SU-DHL-6 (cell line): Measurements from ENCODE around the gene SCEL.

Experiments
- H2AFZ ChIP-seq: fragments of 200-600 bp; sonication (generic); 2 replicates; pipeline ENCODE4 v1.6.1; 2014; ENCODE audit warnings: low read depth, mild to moderate bottlenecking, moderate library complexity, mixed read lengths, antibody characterized with exemption, low read length; ENCODE audit not compliant: severe bottlenecking
- H3F3A ChIP-seq: fragments of 200-600 bp; shearing (Covaris generic); 2 replicates; pipeline ENCODE4 v1.6.0; 2016; ENCODE audit warnings: antibody characterized with exemption, mild to moderate bottlenecking; ENCODE audit not compliant: insufficient read depth
- H3K27ac ChIP-seq: fragments of 200-600 bp; sonication (generic); 2 replicates; pipeline ENCODE4 v1.5.1; 2016; ENCODE audit warnings: low read depth, mild to moderate bottlenecking, low read length, moderate library complexity, mixed read lengths
- H3K27me3 ChIP-seq: fragments of 200-600 bp; sonication (generic), shearing (Covaris generic); 2 replicates; pipeline ENCODE4 v1.6.0; 2014; ENCODE audit warnings: mild to moderate bottlenecking, low read length
- H3K36me3 ChIP-seq: fragments of 200-600 bp; sonication (generic); 2 replicates; pipeline ENCODE4 v1.6.1; 2014; ENCODE audit warnings: mild to moderate bottlenecking, low read length, mixed read lengths
- H3K4me2 ChIP-seq: fragments of 300-600, 200-600 bp; shearing (Covaris generic), sonication (generic); 2 replicates; pipeline ENCODE4 v1.6.0; 2014; ENCODE audit warnings: low read length, low read depth, mild to moderate bottlenecking; ENCODE audit not compliant: poor library complexity, severe bottlenecking
- H3K4me3 ChIP-seq: fragments of 200-600 bp; sonication (generic); 2 replicates; pipeline ENCODE4 v1.5.1; 2014; ENCODE audit warnings: antibody characterized with exemption, low read length, mild to moderate bottlenecking, mixed read lengths; ENCODE audit not compliant: insufficient read depth, poor library complexity, severe bottlenecking
- H3K79me2 ChIP-seq: fragments of 200-600 bp; sonication (generic); 2 replicates; pipeline ENCODE4 v1.6.1; 2014; ENCODE audit warnings: mild to moderate bottlenecking, low read length, moderate library complexity; ENCODE audit not compliant: insufficient read depth
- H3K9ac ChIP-seq: fragments of 200-600 bp; sonication (generic); 2 replicates; pipeline ENCODE4 v1.7.0; 2014; ENCODE audit warnings: mild to moderate bottlenecking, low read length
- H3K9me2 ChIP-seq: fragments of 200-600 bp; sonication (generic); replicated peaks from 2 replicates; pipeline ENCODE4 v1.6.1; 2014; ENCODE audit warnings: low read length; ENCODE audit not compliant: insufficient read depth
- H3K9me3 ChIP-seq: fragments of 200-600 bp; sonication (generic); 2 replicates; pipeline ENCODE4 v1.6.1; 2014; ENCODE audit warnings: low read length, mixed read lengths; ENCODE audit not compliant: insufficient read depth
- H4K20me1 ChIP-seq: fragments of 200-600 bp; sonication (generic); 2 replicates; pipeline ENCODE4 v1.6.1; 2014; ENCODE audit warnings: low read depth, mild to moderate bottlenecking, antibody characterized with exemption, low read length, moderate library complexity, mixed read lengths
- CTCF ChIP-seq: fragments of 200-600 bp; sonication (generic); IDR thresholded peaks from one replicate; pipeline ENCODE4 v1.5.1; 2017; ENCODE audit warnings: antibody characterized with exemption, mild to moderate bottlenecking, low read length, moderate library complexity; ENCODE audit not compliant: insufficient read depth, poor library complexity, severe bottlenecking
- EZH2phosphoT487 ChIP-seq: fragments of 200-600 bp; sonication (generic), shearing (Covaris generic); conservative IDR thresholded peaks from 2 replicates; pipeline ENCODE4 v1.6.1; 2018; ENCODE audit warnings: mild to moderate bottlenecking, antibody characterized with exemption, low read length, moderate library complexity, mixed read lengths

Gene SCEL

GRCh38 chr13:77571956-77572355 is 36.5 kb downstream of the SCEL start:
- no peaks in the 10 kb centered on the region for H4K20me1 ChIP-seq
- H3F3A ChIP-seq: no peaks in the 10 kb centered on the region
- no peaks in the 10 kb centered on the region for H3K36me3 ChIP-seq
- H3K27ac ChIP-seq: no peak overlapping the region
- H3K9me2 ChIP-seq: no peaks in the 10 kb centered on the region
- H3K27me3 ChIP-seq: no peaks in the 10 kb centered on the region
- H3K9me3 ChIP-seq: no peaks in the 10 kb centered on the region
- no peak overlapping the region for H3K4me2 ChIP-seq
- H3K79me2 ChIP-seq: no peaks in the 10 kb centered on the region
- H2AFZ ChIP-seq: no peak overlapping the region
- no peak overlapping the region for H3K9ac ChIP-seq
- no peak overlapping the region for H3K4me3 ChIP-seq
- TF ChIP-seq EZH2phosphoT487 (no peak), CTCF (no peak)

- Histone ChIP-seq H3K9me2 (no peaks in the 10 kb centered on the region), H2AFZ (no peak overlapping the region), H3K79me2 (no peaks in the 10 kb centered on the region), H3K27ac (no peak overlapping the region), H3F3A (no peaks in the 10 kb centered on the region), H3K27me3 (no peaks in the 10 kb centered on the region), H3K4me3 (no peak overlapping the region), H4K20me1 (no peaks in the 10 kb centered on the region), H3K4me2 (no peak overlapping the region), H3K9me3 (no peaks in the 10 kb centered on the region), H3K9ac (no peak overlapping the region), H3K36me3 (no peaks in the 10 kb centered on the region)
- TF ChIP-seq EZH2phosphoT487 (no peak), CTCF (no peak)
Observed at GRCh38 chr13:77574096-77574495, 38.6 kb downstream of the SCEL start.

DNA sequence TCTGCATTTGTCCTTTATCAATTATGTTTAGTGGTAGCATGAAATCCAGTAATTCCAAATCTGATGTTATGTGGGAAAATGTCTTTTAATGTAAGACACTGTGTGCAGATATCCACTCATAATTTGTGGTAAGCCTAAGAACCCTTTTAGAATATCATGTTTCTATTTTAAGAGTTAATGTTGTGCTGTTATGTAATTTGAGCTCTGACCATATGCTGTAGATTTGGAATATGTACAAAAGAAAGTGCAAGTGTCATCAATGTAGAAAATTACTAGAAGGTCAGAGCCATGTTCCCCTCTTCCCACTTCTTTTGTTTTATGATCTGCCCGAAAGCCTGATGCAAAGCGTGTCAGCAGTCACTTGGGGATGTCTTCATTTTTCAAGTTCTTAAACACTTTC is 44.5 kb downstream of the SCEL start:
- no peak overlapping the region for H3K27ac ChIP-seq
- no peaks in the 10 kb centered on the region for H3K27me3 ChIP-seq
- H3K79me2 ChIP-seq: no peaks in the 10 kb centered on the region
- no peaks in the 10 kb centered on the region for H3K9me2 ChIP-seq
- H3K36me3 ChIP-seq: no peaks in the 10 kb centered on the region
- H3K9ac ChIP-seq: no peak overlapping the region
- no peak overlapping the region for H3K4me3 ChIP-seq
- H4K20me1 ChIP-seq: no peaks in the 10 kb centered on the region
- H2AFZ ChIP-seq: no peak overlapping the region
- TF ChIP-seq EZH2phosphoT487: no peak
- no peak for TF ChIP-seq CTCF
- no peaks in the 10 kb centered on the region for H3K9me3 ChIP-seq
- no peaks in the 10 kb centered on the region for H3F3A ChIP-seq
- H3K4me2 ChIP-seq: no peak overlapping the region

GRCh38 chr13:77580748-77581147 is 45.2 kb downstream of the SCEL start:
- Histone ChIP-seq H4K20me1 (no peaks in the 10 kb centered on the region), H3K79me2 (no peaks in the 10 kb centered on the region), H3F3A (no peaks in the 10 kb centered on the region), H3K4me3 (no peak overlapping the region), H3K4me2 (no peak overlapping the region), H2AFZ (no peak overlapping the region), H3K36me3 (no peaks in the 10 kb centered on the region), H3K9me2 (no peaks in the 10 kb centered on the region), H3K27me3 (no peaks in the 10 kb centered on the region), H3K27ac (no peak overlapping the region), H3K9me3 (no peaks in the 10 kb centered on the region), H3K9ac (no peak overlapping the region)
- TF ChIP-seq EZH2phosphoT487 (no peak), CTCF (no peak)
